Measurements from ENCODE around the gene RABGAP1L.

Gene RABGAP1L

GRCh38 chr1:174652569-174653280 is 493.4 kb downstream of the RABGAP1L start:
- H3K79me2 ChIP-seq (ENCODE audit: insufficient read depth, low read length): no peaks in the 10 kb centered on the region

GRCh38 chr1:174654560-174654959 is 495.2 kb downstream of the RABGAP1L start:
- TF ChIP-seq CTCF (conservative IDR thresholded peaks at IDR 0.05; ENCODE audit: low read length) (no peak), EZH2phosphoT487 (IDR thresholded peaks at IDR 0.05; ENCODE audit: borderline replicate concordance) (no peak)
- Histone ChIP-seq H3K36me3 (ENCODE audit: insufficient read depth, low read length) (no peaks in the 10 kb centered on the region; the same call in 1 of the 2 replicates), H2AFZ (ENCODE audit: low read length) (no peak overlapping the region), H4K20me1 (ENCODE audit: insufficient read depth, low read length, poor library complexity, severe bottlenecking) (no peaks in the 10 kb centered on the region), H3K9ac (ENCODE audit: low read depth, low read length, poor library complexity, severe bottlenecking) (no peak overlapping the region), H3K79me2 (ENCODE audit: insufficient read depth, low read length) (no peaks in the 10 kb centered on the region), H3F3A (ENCODE audit: low read depth) (no peaks in the 10 kb centered on the region), H3K4me3 (ENCODE audit: low read length, poor library complexity, severe bottlenecking) (no peak overlapping the region), H3K4me1 (ENCODE audit: insufficient read depth, low read length, poor library complexity, severe bottlenecking) (peaks cover 15% of the 10 kb centered on the region), H3K9me3 (ENCODE audit: insufficient read depth, low read depth, low read length) (peaks cover 5% of the 10 kb centered on the region; the same call in 1 of the 2 replicates), H3K27me3 (ENCODE audit: insufficient read depth, low read length, poor library complexity, severe bottlenecking) (no peaks in the 10 kb centered on the region), H3K4me2 (ENCODE audit: low read depth, low read length, poor library complexity, severe bottlenecking) (no peak overlapping the region), H3K9me2 (replicated peaks; ENCODE audit: low read depth, low read length) (no peaks in the 10 kb centered on the region)

More at GRCh38 chr1:174652569-174653280, 493.4 kb downstream of the RABGAP1L start:
- Histone ChIP-seq H3K4me3 (ENCODE audit: low read length, poor library complexity, severe bottlenecking) (no peak overlapping the region), H3K4me1 (ENCODE audit: insufficient read depth, low read length, poor library complexity, severe bottlenecking) (no peaks in the 10 kb centered on the region), H3F3A (ENCODE audit: low read depth) (no peaks in the 10 kb centered on the region), H3K4me2 (ENCODE audit: low read depth, low read length, poor library complexity, severe bottlenecking) (no peak overlapping the region), H3K27me3 (ENCODE audit: insufficient read depth, low read length, poor library complexity, severe bottlenecking) (no peaks in the 10 kb centered on the region), H3K9me3 (ENCODE audit: insufficient read depth, low read depth, low read length) (peaks cover 5% of the 10 kb centered on the region; the same call in 1 of the 2 replicates), H3K36me3 (ENCODE audit: insufficient read depth, low read length) (no peaks in the 10 kb centered on the region; the same call in 1 of the 2 replicates), H2AFZ (ENCODE audit: low read length) (no peak overlapping the region), H3K9ac (ENCODE audit: low read depth, low read length, poor library complexity, severe bottlenecking) (no peak overlapping the region), H4K20me1 (ENCODE audit: insufficient read depth, low read length, poor library complexity, severe bottlenecking) (no peaks in the 10 kb centered on the region), H3K9me2 (replicated peaks; ENCODE audit: low read depth, low read length) (no peaks in the 10 kb centered on the region)
- no peak for TF ChIP-seq EZH2phosphoT487 (IDR thresholded peaks at IDR 0.05; ENCODE audit: borderline replicate concordance)
- no peak for TF ChIP-seq CTCF (conservative IDR thresholded peaks at IDR 0.05; ENCODE audit: low read length)

- Histone ChIP-seq H3K9me3 (ENCODE audit: insufficient read depth, low read depth, low read length) (peaks cover 5% of the 10 kb centered on the region; the same call in 1 of the 2 replicates), H3K4me2 (ENCODE audit: low read depth, low read length, poor library complexity, severe bottlenecking) (no peak overlapping the region), H3K27me3 (ENCODE audit: insufficient read depth, low read length, poor library complexity, severe bottlenecking) (no peaks in the 10 kb centered on the region), H3K36me3 (ENCODE audit: insufficient read depth, low read length) (no peaks in the 10 kb centered on the region; the same call in 1 of the 2 replicates), H3K9ac (ENCODE audit: low read depth, low read length, poor library complexity, severe bottlenecking) (no peak overlapping the region), H3K4me3 (ENCODE audit: low read length, poor library complexity, severe bottlenecking) (no peak overlapping the region), H3F3A (ENCODE audit: low read depth) (no peaks in the 10 kb centered on the region), H3K4me1 (ENCODE audit: insufficient read depth, low read length, poor library complexity, severe bottlenecking) (peaks cover 15% of the 10 kb centered on the region), H3K9me2 (replicated peaks; ENCODE audit: low read depth, low read length) (no peaks in the 10 kb centered on the region), H3K79me2 (ENCODE audit: insufficient read depth, low read length) (no peaks in the 10 kb centered on the region), H2AFZ (ENCODE audit: low read length) (no peak overlapping the region), H4K20me1 (ENCODE audit: insufficient read depth, low read length, poor library complexity, severe bottlenecking) (no peaks in the 10 kb centered on the region)
- TF ChIP-seq EZH2phosphoT487 (IDR thresholded peaks at IDR 0.05; ENCODE audit: borderline replicate concordance): no peak
- no peak for TF ChIP-seq CTCF (conservative IDR thresholded peaks at IDR 0.05; ENCODE audit: low read length)
These were observed 497.2 kb downstream of the RABGAP1L start for GRCh38 chr1:174656409-174657059.
